SK-N-SH (cell line): Measurements from ENCODE around the gene GLUL. TPM values are rescaled to one million over a fixed set of nuclear protein-coding genes. Genes with fewer than 3 reads are reported as not detected.
A peak's percentile ranks its signal among the peaks of the same experiment; 100 is the strongest.

Experiments used
- CTCF ChIA-PET: fragments of 300-600, 350-600 bp; formaldehyde crosslinking; extraction: SDS; loops from one replicate; lab custom pipeline; 2021; lab: Yijun Ruan, JAX
- POLR2A ChIA-PET: fragments of 350-600 bp; sonication (Branson Sonifier 250); formaldehyde crosslinking; extraction: SDS; loops from one replicate; lab custom pipeline; 2020; ENCODE audit warnings: antibody characterized with exemption, inconsistent platforms; lab: Yijun Ruan, JAX
- DNase-seq: peaks from one replicate; pipeline ENCODE4 v3.0.0; 2012
- H2AFZ ChIP-seq: fragments of 200-600 bp; sonication (generic); 2 replicates; pipeline ENCODE4 v1.8.1; 2016; ENCODE audit warnings: antibody characterized with exemption, mild to moderate bottlenecking, low read depth
- H3F3A ChIP-seq: fragments of 200-600 bp; sonication (generic); replicated peaks from 2 replicates; pipeline ENCODE3; 2016; ENCODE audit warnings: antibody characterized with exemption, mild to moderate bottlenecking; ENCODE audit not compliant: insufficient read depth
- H3K27ac ChIP-seq, 2 experiments: fragments of 200-500 bp in 1 of 2; fragments of 200-600 bp in 1 of 2; sonication (Bioruptor generic) in 1 of 2; sonication (generic), shearing (Covaris generic) in 1 of 2; 2 replicates each; pipeline versions ENCODE4 v1.5.1 to v1.6.1; 2014 to 2016; ENCODE audit warnings: low read depth in 2 of 2, inconsistent platforms in 1 of 2, low read length in 1 of 2, mild to moderate bottlenecking in 1 of 2, mixed read lengths in 1 of 2
- H3K27me3 ChIP-seq: fragments of 200-600 bp; sonication (generic), shearing (Covaris generic); 2 replicates; pipeline ENCODE4 v1.6.1; 2016; ENCODE audit warnings: mixed run types; ENCODE audit not compliant: insufficient read depth
- H3K36me3 ChIP-seq, 2 experiments: fragments of 200-500 bp in 1 of 2; fragments of 200-600 bp in 1 of 2; sonication (Bioruptor generic) in 1 of 2; sonication (generic) in 1 of 2; replicated peaks in 1 of 2; 2 replicates each; pipeline versions ENCODE3 to v1.5.1; 2014 to 2016; ENCODE audit warnings: low read length in 1 of 2, mild to moderate bottlenecking in 1 of 2; ENCODE audit not compliant: insufficient read depth in 2 of 2, control insufficient read depth in 1 of 2
- H3K4me1 ChIP-seq, 2 experiments: fragments of 200-500 bp in 1 of 2; fragments of 200-600 bp in 1 of 2; sonication (Bioruptor generic) in 1 of 2; sonication (generic), shearing (Covaris generic) in 1 of 2; 2 replicates each; pipeline versions ENCODE4 v1.5.1 to v1.6.1; 2014 to 2016; ENCODE audit warnings: low read depth in 1 of 2, low read length in 1 of 2, mixed run types in 1 of 2; ENCODE audit not compliant: insufficient read depth in 2 of 2, control insufficient read depth in 1 of 2
- H3K4me2 ChIP-seq: fragments of 200-600 bp; sonication (generic), shearing (Covaris generic); 2 replicates; pipeline ENCODE4 v1.6.1; 2017; ENCODE audit warnings: mixed run types
- H3K4me3 ChIP-seq, 2 experiments: fragments of 200-500 bp in 1 of 2; fragments of 200-600 bp in 1 of 2; sonication (Bioruptor generic) in 1 of 2; sonication (generic), shearing (Covaris generic) in 1 of 2; 2 replicates each; pipeline versions ENCODE4 v1.5.1 to v1.8.1; 2014 to 2016; ENCODE audit warnings: low read depth in 2 of 2, inconsistent platforms in 1 of 2, low read length in 1 of 2, mild to moderate bottlenecking in 1 of 2, mixed read lengths in 1 of 2, moderate library complexity in 1 of 2
- H3K79me2 ChIP-seq: fragments of 200-600 bp; sonication (generic); 2 replicates; pipeline ENCODE4 v1.8.1; 2017; ENCODE audit warnings: mild to moderate bottlenecking; ENCODE audit not compliant: insufficient read depth
- H3K9ac ChIP-seq: fragments of 200-600 bp; sonication (generic); 2 replicates; pipeline ENCODE4 v1.6.1; 2017; ENCODE audit warnings: mixed run types
- H3K9me2 ChIP-seq: fragments of 200-600 bp; sonication (generic); 2 replicates; pipeline ENCODE4 v1.6.1; 2017; ENCODE audit warnings: mixed run types
- H3K9me3 ChIP-seq: fragments of 200-600 bp; sonication (generic); 2 replicates; pipeline ENCODE4 v1.6.1; 2017; ENCODE audit warnings: mixed run types, mild to moderate bottlenecking, moderate library complexity
- H4K20me1 ChIP-seq: fragments of 200-600 bp; sonication (generic); 2 replicates; pipeline ENCODE4 v1.6.1; 2017; ENCODE audit warnings: mild to moderate bottlenecking, mixed run types; ENCODE audit not compliant: insufficient read depth
- FOSL2 ChIP-seq: IDR thresholded peaks from 2 replicates; pipeline ENCODE4 v1.4.0; 2012; ENCODE audit warnings: low read depth, mild to moderate bottlenecking, moderate library complexity, borderline replicate concordance
- NRF1 ChIP-seq: IDR thresholded peaks from 2 replicates; pipeline ENCODE4 v1.6.1; 2012; ENCODE audit warnings: low read depth, mild to moderate bottlenecking, low read length
- POLR2AphosphoS5 ChIP-seq: IDR thresholded peaks from 2 replicates; pipeline ENCODE4 v1.6.1; 2012; ENCODE audit warnings: low read depth, low read length
- RCOR1 ChIP-seq: fragments of 150-350 bp; IDR thresholded peaks from 2 replicates; pipeline ENCODE4 v1.6.1; 2017; ENCODE audit warnings: antibody characterized with exemption, low read length
- RFX5 ChIP-seq: IDR thresholded peaks from 2 replicates; pipeline ENCODE4 v1.6.1; 2012; ENCODE audit warnings: mild to moderate bottlenecking, improper control_type of control experiment, low read length
- TAF1 ChIP-seq: IDR thresholded peaks from 2 replicates; pipeline ENCODE4 v1.6.1; 2012; ENCODE audit warnings: low read depth, mild to moderate bottlenecking, low read length, moderate library complexity, borderline replicate concordance
- WGBS: methylation state at CpG from one replicate; pipeline ENCODE4 v1.1.6; 2017; ENCODE audit warnings: low lambda C conversion rate; 5-methylcytosine and 5-hydroxymethylcytosine counted together
- polyA plus RNA-seq, 3 experiments: library from polyadenylated mRNA; depleted of rRNA; stranded (reverse); fragments of >200 nt; gene quantifications; 2 replicates each; pipeline ENCODE4 v1.2.3, GENCODE V29; 2012
- TF ChIP-seq, protein P1 (sequence below): IDR thresholded peaks from 2 replicates; pipeline ENCODE4; 2012

The GLUL gene
- polyA plus RNA-seq, 1 of the 3 experiments (the other 2 are of a cell fraction): 107 TPM

DNA sequence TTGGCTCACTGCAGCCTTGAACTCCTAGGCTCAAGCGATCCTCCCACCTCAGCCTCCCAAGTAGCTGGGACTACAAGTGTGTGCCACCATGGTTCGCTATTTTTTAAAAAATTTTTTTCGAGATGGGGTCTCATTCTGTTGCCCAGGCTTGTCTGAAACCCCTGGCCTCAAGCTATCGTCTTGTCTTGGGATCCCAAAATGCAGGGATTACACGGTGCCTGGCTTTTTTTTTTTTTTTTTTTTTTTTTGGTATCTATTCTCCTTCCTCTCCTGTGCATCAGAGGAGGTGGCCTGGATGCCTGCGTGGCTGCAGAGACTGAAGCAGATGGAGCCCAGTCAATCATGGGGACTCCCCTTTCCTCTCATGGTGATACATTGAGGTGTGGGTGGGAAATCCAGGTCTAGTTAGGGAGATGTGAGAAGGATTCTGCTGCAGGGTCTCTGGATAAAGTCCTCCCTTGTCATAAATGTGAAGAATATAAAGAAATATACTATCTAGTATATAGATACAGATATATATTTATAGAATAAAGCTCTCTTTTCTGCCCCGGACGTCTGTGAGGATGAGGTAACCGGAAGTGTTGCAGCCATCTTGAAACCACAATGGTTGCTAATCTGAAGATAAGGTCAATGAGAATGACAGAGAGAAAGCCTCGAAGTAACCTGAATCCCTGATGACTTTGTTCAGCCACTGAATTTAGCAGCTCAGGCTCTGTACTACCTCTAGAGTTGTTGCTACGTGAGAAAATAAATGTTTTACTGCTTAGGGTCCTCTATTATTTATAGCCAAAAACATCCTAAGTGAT lies 38.9 kb upstream of the GLUL start:
- Histone ChIP-seq H3K36me3 (no peaks in the 10 kb centered on the region), H3K9me2 (no peaks in the 10 kb centered on the region), H3K9ac (no peak overlapping the region), H3K4me2 (no peak overlapping the region), H4K20me1 (no peaks in the 10 kb centered on the region), H3K4me3 (no peak overlapping the region), H3K4me1 (peaks cover 0 to 2% of the 10 kb centered on the region in 2 experiments; a peak in 1 of 4 replicates), H2AFZ (peak overlapping the region; percentile 22; the same call in 1 of the 2 replicates), H3K27me3 (no peaks in the 10 kb centered on the region), H3K27ac (no peak overlapping the region), H3K79me2 (no peaks in the 10 kb centered on the region), H3K9me3 (no peaks in the 10 kb centered on the region), H3F3A (no peaks in the 10 kb centered on the region)
- CTCF ChIA-PET: interaction anchor here (1.0 to 1.4 kb wide), 2 partner anchors 346 to 376 kb away, joined by 3 read pairs; no protein-coding TSS in a partner anchor
- POLR2A ChIA-PET: no interaction called here
- no peak for TF ChIP-seq POLR2AphosphoS5
- TF ChIP-seq NRF1: no peak
- TF ChIP-seq, protein P1, sequence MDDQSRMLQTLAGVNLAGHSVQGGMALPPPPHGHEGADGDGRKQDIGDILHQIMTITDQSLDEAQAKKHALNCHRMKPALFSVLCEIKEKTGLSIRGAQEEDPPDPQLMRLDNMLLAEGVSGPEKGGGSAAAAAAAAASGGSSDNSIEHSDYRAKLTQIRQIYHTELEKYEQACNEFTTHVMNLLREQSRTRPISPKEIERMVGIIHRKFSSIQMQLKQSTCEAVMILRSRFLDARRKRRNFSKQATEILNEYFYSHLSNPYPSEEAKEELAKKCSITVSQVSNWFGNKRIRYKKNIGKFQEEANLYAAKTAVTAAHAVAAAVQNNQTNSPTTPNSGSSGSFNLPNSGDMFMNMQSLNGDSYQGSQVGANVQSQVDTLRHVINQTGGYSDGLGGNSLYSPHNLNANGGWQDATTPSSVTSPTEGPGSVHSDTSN: no peak
- no peak for TF ChIP-seq RCOR1
- no peak for TF ChIP-seq RFX5
- TF ChIP-seq FOSL2: no peak
- TF ChIP-seq TAF1: no peak
- DNase-seq: no peak
- 31% methylated on average over 11 of the region's 11 CpGs for WGBS

DNA sequence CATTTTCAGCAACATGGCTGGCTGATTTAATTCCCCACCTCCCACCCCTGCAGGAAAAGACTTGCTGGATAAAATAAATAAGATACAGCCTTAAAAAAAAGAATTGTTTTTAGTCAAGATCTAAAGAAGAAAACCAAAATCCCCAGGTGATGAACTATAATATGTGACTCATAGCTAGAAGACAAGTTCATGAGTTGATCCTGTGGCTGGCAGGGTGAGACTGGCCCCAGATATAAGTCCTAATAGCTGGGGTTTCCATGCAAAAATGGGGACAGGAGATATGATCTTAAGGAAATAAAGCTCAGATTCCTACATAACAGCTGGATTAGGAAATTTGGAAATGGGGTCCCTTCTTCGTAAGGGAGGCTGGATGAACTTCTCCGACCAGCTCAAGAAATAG lies 36.5 kb upstream of the GLUL start:
- no peak overlapping the region for H3K27ac ChIP-seq
- ChIA-PET POLR2A (no interaction called here), CTCF (interaction anchor here (0.7 to 1.2 kb wide), 4 partner anchors 17 to 347 kb away, joined by 3 to 4 read pairs (median 4); no protein-coding TSS in a partner anchor)
- H2AFZ ChIP-seq: no peak overlapping the region
- H3K4me2 ChIP-seq: no peak overlapping the region
- H3K9me3 ChIP-seq: no peaks in the 10 kb centered on the region
- H3K36me3 ChIP-seq: no peaks in the 10 kb centered on the region
- no peak overlapping the region for H3K4me3 ChIP-seq
- H3K9me2 ChIP-seq: no peaks in the 10 kb centered on the region
- H3K79me2 ChIP-seq: no peaks in the 10 kb centered on the region
- no peaks in the 10 kb centered on the region; a peak in 1 of 4 replicates for H3K4me1 ChIP-seq
- no peak for TF ChIP-seq FOSL2
- 34% methylated on average over 2 of the region's 2 CpGs for WGBS
- H3F3A ChIP-seq: no peaks in the 10 kb centered on the region
- H4K20me1 ChIP-seq: no peaks in the 10 kb centered on the region
- DNase-seq: no peak
- no peaks in the 10 kb centered on the region for H3K27me3 ChIP-seq
- no peak overlapping the region for H3K9ac ChIP-seq
